Mesenchymal stem cell (in vitro differentiated cells and primary cell): ENCODE results near the gene SCGB1C2.

Experiments used
- DNase-seq: peaks from one replicate; pipeline ENCODE4 v3.0.0-alpha.2; 2013
- H2AFZ ChIP-seq: one replicate; pipeline ENCODE4 v1.6.1; 2013; ENCODE audit warnings: low read depth, mild to moderate bottlenecking, control low read depth, inconsistent platforms, low read length, moderate library complexity
- H2AK5ac ChIP-seq: 2 replicates; pipeline ENCODE4 v1.6.1; 2013; ENCODE audit warnings: low read length, moderate library complexity, mild to moderate bottlenecking, inconsistent platforms; ENCODE audit not compliant: severe bottlenecking
- H2BK120ac ChIP-seq: one replicate; pipeline ENCODE4 v1.6.1; 2013; ENCODE audit warnings: low read depth, mild to moderate bottlenecking, inconsistent platforms, low read length, moderate library complexity
- H2BK12ac ChIP-seq, 2 experiments: one replicate each; pipeline ENCODE4 v1.6.1; 2013; ENCODE audit warnings: inconsistent platforms in 2 of 2, low read length in 2 of 2, mild to moderate bottlenecking in 2 of 2, moderate library complexity in 2 of 2, control low read depth in 1 of 2
- H2BK15ac ChIP-seq: one replicate; pipeline ENCODE4 v1.6.1; 2013; ENCODE audit warnings: mild to moderate bottlenecking, low read depth, inconsistent platforms; ENCODE audit not compliant: poor library complexity, severe bottlenecking
- H2BK5ac ChIP-seq: 2 replicates; pipeline ENCODE4 v1.6.1; 2013; ENCODE audit warnings: low read depth, mild to moderate bottlenecking, low read length, control low read depth, inconsistent platforms; ENCODE audit not compliant: poor library complexity, severe bottlenecking
- H3K14ac ChIP-seq, 2 experiments: one replicate each; pipeline ENCODE4 v1.6.1; 2013; ENCODE audit warnings: inconsistent platforms in 2 of 2, low read length in 2 of 2, control low read depth in 1 of 2, mild to moderate bottlenecking in 1 of 2, moderate library complexity in 1 of 2
- H3K18ac ChIP-seq, 2 experiments: one replicate each; pipeline ENCODE4 v1.6.1; 2013; ENCODE audit warnings: inconsistent platforms in 2 of 2, low read length in 2 of 2, control low read depth in 1 of 2, low read depth in 1 of 2, mild to moderate bottlenecking in 1 of 2
- H3K23ac ChIP-seq, 2 experiments: one replicate each; pipeline ENCODE4 v1.6.1; 2013; ENCODE audit warnings: inconsistent platforms in 2 of 2, low read length in 2 of 2, mild to moderate bottlenecking in 2 of 2, moderate library complexity in 2 of 2, control low read depth in 1 of 2
- H3K27ac ChIP-seq: 2 replicates; pipeline ENCODE4 v1.5.1; 2013; ENCODE audit warnings: mild to moderate bottlenecking, moderate library complexity, low read length, control low read depth, inconsistent platforms; ENCODE audit not compliant: poor library complexity, severe bottlenecking
- H3K27me3 ChIP-seq, 2 experiments: 2 replicates each; pipeline versions ENCODE4 v1.6.1 to v1.7.0; 2013; ENCODE audit warnings: low read length in 2 of 2, mild to moderate bottlenecking in 2 of 2, moderate library complexity in 2 of 2, control low read depth in 1 of 2, inconsistent platforms in 1 of 2; ENCODE audit not compliant: control insufficient read depth in 1 of 2, insufficient read depth in 1 of 2
- H3K36me3 ChIP-seq, 2 experiments: 2 replicates each; pipeline versions ENCODE4 v1.6.1 to v1.7.0; 2013; ENCODE audit warnings: low read length in 2 of 2, control low read depth in 1 of 2, inconsistent platforms in 1 of 2, low read depth in 1 of 2, mild to moderate bottlenecking in 1 of 2; ENCODE audit not compliant: insufficient read depth in 2 of 2, control insufficient read depth in 1 of 2
- H3K4ac ChIP-seq, 2 experiments: one replicate each; pipeline ENCODE4 v1.6.1; 2013; ENCODE audit warnings: inconsistent platforms in 2 of 2, low read length in 2 of 2, mild to moderate bottlenecking in 2 of 2, moderate library complexity in 2 of 2, control low read depth in 1 of 2, low read depth in 1 of 2
- H3K4me1 ChIP-seq: 2 replicates; pipeline ENCODE4 v1.6.1; 2013; ENCODE audit warnings: low read depth, low read length, control low read depth; ENCODE audit not compliant: control insufficient read depth, insufficient read depth
- H3K4me2 ChIP-seq: 2 replicates; pipeline ENCODE4 v1.6.1; 2013; ENCODE audit warnings: low read length, mild to moderate bottlenecking, inconsistent platforms; ENCODE audit not compliant: poor library complexity, severe bottlenecking
- H3K4me3 ChIP-seq, 2 experiments: 2 replicates each; pipeline versions ENCODE4 v1.5.1 to v1.7.0; 2013; ENCODE audit warnings: low read length in 2 of 2, mild to moderate bottlenecking in 2 of 2, control low read depth in 1 of 2, low read depth in 1 of 2; ENCODE audit not compliant: insufficient read depth in 1 of 2
- H3K79me1 ChIP-seq: replicated peaks from 2 replicates; pipeline ENCODE4 v1.6.1; 2013; ENCODE audit warnings: mild to moderate bottlenecking, control low read depth, low read length, inconsistent platforms; ENCODE audit not compliant: poor library complexity, severe bottlenecking
- H3K9ac ChIP-seq: 2 replicates; pipeline ENCODE4 v1.7.0; 2013; ENCODE audit warnings: mild to moderate bottlenecking, low read length, moderate library complexity
- H3K9me3 ChIP-seq: 2 replicates; pipeline ENCODE4 v1.7.0; 2013; ENCODE audit warnings: mild to moderate bottlenecking, low read length; ENCODE audit not compliant: control insufficient read depth
- H4K8ac ChIP-seq: one replicate; pipeline ENCODE4 v1.6.1; 2013; ENCODE audit warnings: inconsistent platforms, mild to moderate bottlenecking, low read length, moderate library complexity
- H4K91ac ChIP-seq: one replicate; pipeline ENCODE4 v1.6.1; 2013; ENCODE audit warnings: mild to moderate bottlenecking, low read length, inconsistent platforms
- WGBS: methylation state at CpG from one replicate; pipeline ENCODE4 v1.1.7; 2013; ENCODE audit warnings: mixed read lengths; 5-methylcytosine and 5-hydroxymethylcytosine counted together

Gene SCGB1C2

DNA sequence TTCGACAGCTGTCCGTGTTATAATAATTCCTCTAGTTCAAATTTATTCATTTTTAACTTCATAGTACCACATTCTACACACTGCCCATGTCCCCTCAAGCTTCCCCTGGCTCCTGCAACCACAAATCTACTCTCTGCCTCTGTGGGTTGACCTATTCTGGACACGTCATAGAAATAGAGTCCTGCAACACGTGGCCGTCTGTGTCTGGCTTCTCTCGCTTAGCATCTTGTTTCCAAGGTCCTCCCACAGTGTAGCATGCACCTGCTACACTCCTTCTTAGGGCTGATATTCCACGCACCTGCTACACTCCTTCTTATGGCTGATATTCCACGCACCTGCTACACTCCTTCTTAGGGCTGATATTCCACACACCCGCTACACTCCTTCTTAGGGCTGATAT, 16.5 kb downstream of the SCGB1C2 start:
- Histone ChIP-seq H3K4me2 (no peak overlapping the region), H2AFZ (no peak overlapping the region), H3K9me3 (no peaks in the 10 kb centered on the region), H2BK120ac (no peak overlapping the region), H4K8ac (no peak overlapping the region), H3K4me1 (peaks cover 5% of the 10 kb centered on the region), H3K36me3 (no peaks in the 10 kb centered on the region), H3K18ac (no peak overlapping the region), H2BK15ac (no peak overlapping the region), H2BK5ac (no peak overlapping the region), H3K27ac (no peak overlapping the region), H3K4me3 (no peak overlapping the region), H2AK5ac (no peak overlapping the region), H4K91ac (no peak overlapping the region), H2BK12ac (no peak overlapping the region), H3K79me1 (no peaks in the 10 kb centered on the region), H3K23ac (no peak overlapping the region), H3K27me3 (peaks cover 0 to 38% of the 10 kb centered on the region in 2 experiments), H3K9ac (no peak overlapping the region), H3K14ac (no peak overlapping the region), H3K4ac (no peak overlapping the region)
- WGBS: 91% methylated on average over 9 of the region's 9 CpGs
- DNase-seq: no peak

DNA sequence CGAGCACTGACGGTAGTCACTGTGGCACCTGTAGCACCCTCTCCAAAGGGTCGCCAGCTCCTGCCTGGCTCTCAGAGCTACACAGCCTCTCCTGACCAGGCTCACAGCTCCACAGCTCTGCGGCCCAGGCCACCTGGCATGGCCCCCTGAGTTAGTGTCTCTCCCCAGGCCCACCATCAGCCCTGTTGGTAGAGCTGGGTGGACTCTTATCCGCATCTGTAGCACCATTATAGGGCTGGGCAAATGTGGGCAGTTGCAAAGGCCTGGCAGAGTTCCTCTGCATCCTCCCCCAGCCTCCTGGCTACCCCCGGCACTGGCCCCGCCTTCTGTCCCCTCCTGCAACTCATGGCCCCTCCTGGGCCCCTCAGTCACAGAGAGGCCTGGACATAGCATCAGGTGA, 18.2 kb downstream of the SCGB1C2 start:
- Histone ChIP-seq H2AFZ (no peak overlapping the region), H3K4ac (no peak overlapping the region), H3K79me1 (no peaks in the 10 kb centered on the region), H3K9me3 (no peaks in the 10 kb centered on the region), H4K91ac (no peak overlapping the region), H3K4me2 (no peak overlapping the region), H3K9ac (no peak overlapping the region), H2AK5ac (no peak overlapping the region), H3K27ac (no peak overlapping the region), H2BK12ac (no peak overlapping the region), H3K27me3 (peaks cover 0 to 26% of the 10 kb centered on the region in 2 experiments), H2BK5ac (no peak overlapping the region), H3K14ac (no peak overlapping the region), H3K18ac (no peak overlapping the region), H4K8ac (no peak overlapping the region), H2BK15ac (no peak overlapping the region), H3K23ac (no peak overlapping the region), H3K4me1 (peaks cover 5% of the 10 kb centered on the region), H3K36me3 (no peaks in the 10 kb centered on the region), H3K4me3 (no peak overlapping the region), H2BK120ac (no peak overlapping the region)
- no peak for DNase-seq
- WGBS: 87% methylated on average over 7 of the region's 7 CpGs

DNA sequence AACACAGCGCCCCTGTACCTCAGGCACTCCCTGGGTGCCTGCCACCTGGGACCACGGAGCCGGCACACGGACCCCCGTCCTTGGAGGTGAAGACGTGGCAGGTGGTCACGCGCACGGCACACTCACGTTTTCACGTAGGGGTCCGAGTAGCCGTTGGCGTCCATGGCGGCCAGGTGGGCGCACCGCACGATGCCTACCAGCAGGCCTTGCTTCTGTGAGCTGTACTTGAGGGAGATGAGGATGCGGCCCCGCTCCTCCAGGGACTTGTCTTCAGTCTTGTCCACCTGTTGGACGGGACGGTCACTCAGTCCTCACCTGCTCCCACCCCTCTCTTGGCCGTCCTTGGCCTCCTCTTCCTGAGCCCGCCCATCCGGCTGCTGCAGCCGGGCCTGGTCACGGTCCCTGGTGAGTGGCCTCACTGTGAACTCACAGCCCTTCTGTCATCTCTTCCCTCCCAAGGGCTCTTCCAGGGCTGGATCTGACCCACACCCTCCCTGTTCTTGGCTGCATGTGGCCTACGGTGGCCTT, 18.8 kb downstream of the SCGB1C2 start:
- Histone ChIP-seq H3K27ac (no peak overlapping the region), H3K36me3 (peaks cover 0 to 2% of the 10 kb centered on the region in 2 experiments), H4K91ac (no peak overlapping the region), H2BK120ac (no peak overlapping the region), H3K9me3 (no peaks in the 10 kb centered on the region), H2BK5ac (no peak overlapping the region), H3K4me1 (peaks cover 5% of the 10 kb centered on the region), H3K4me3 (no peak overlapping the region), H2AK5ac (no peak overlapping the region), H2BK12ac (no peak overlapping the region), H4K8ac (no peak overlapping the region), H2AFZ (no peak overlapping the region), H3K79me1 (no peaks in the 10 kb centered on the region), H3K4ac (no peak overlapping the region), H3K14ac (no peak overlapping the region), H3K9ac (no peak overlapping the region), H3K27me3 (peaks cover 3 to 27% of the 10 kb centered on the region in 2 experiments), H3K4me2 (no peak overlapping the region), H2BK15ac (no peak overlapping the region), H3K18ac (no peak overlapping the region), H3K23ac (no peak overlapping the region)
- DNase-seq: no peak
- 94% methylated on average over 28 of the region's 28 CpGs for WGBS

DNA sequence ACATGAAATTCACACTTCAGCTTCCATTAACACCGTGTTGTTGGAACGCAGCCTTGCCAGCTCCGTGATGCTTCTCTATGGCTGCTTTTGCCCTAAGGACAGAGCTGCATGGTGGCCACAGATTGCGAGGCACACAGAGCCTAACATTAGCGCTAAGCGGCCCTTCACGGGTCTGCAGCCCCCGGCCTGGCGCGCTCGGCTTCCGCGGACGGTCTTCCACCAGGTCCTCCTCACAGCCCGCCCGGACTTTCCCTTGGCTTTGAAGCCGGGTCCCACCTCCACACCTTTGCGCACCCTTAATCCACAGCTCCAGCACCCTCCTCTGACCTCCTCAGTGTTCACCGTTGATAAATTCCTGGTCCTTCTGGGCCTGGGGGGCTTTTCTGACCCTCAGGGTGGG, 19.6 kb downstream of the SCGB1C2 start:
- no peak overlapping the region for H2BK120ac ChIP-seq
- no peak overlapping the region for H2AK5ac ChIP-seq
- H3K79me1 ChIP-seq: no peaks in the 10 kb centered on the region
- no peak overlapping the region for H3K23ac ChIP-seq
- H3K4me2 ChIP-seq: no peak overlapping the region
- 89% methylated on average over 19 of the region's 19 CpGs for WGBS
- H3K9me3 ChIP-seq: no peaks in the 10 kb centered on the region
- peaks cover 10 to 34% of the 10 kb centered on the region in 2 experiments for H3K27me3 ChIP-seq
- no peak overlapping the region for H3K9ac ChIP-seq
- H3K27ac ChIP-seq: no peak overlapping the region
- no peak overlapping the region for H2BK15ac ChIP-seq
- no peak overlapping the region for H3K4ac ChIP-seq
- peaks cover 0 to 2% of the 10 kb centered on the region in 2 experiments for H3K36me3 ChIP-seq
- H2AFZ ChIP-seq: no peak overlapping the region
- no peak overlapping the region for H4K8ac ChIP-seq
- peaks cover 5% of the 10 kb centered on the region for H3K4me1 ChIP-seq
- H2BK12ac ChIP-seq: no peak overlapping the region
- H4K91ac ChIP-seq: no peak overlapping the region
- no peak overlapping the region for H2BK5ac ChIP-seq
- H3K18ac ChIP-seq: no peak overlapping the region
- DNase-seq: no peak
- no peak overlapping the region for H3K14ac ChIP-seq
- no peak overlapping the region for H3K4me3 ChIP-seq
